ENCODE data around the gene WIPF3. TPM values are rescaled to one million over a fixed set of nuclear protein-coding genes. Genes with fewer than 3 reads are reported as not detected.

WIPF3 gene
- total RNA-seq, 2 experiments from 2014 or later: not detected

- DNase-seq: no peak
- H3K27ac Mint-ChIP-seq: no peak overlapping the region
- ATAC-seq: no peak
- no peak overlapping the region for H3K4me3 Mint-ChIP-seq
- POLR2A ChIA-PET: no interaction called here
- no peaks in the 10 kb centered on the region for H3K36me3 Mint-ChIP-seq (ENCODE audit: low read depth)
- CTCF ChIA-PET: no interaction called here
- H3K27me3 Mint-ChIP-seq: peaks cover 52% of the 10 kb centered on the region
- no peaks in the 10 kb centered on the region for H3K9me3 Mint-ChIP-seq (ENCODE audit: low read depth)
- peaks cover 4% of the 10 kb centered on the region for H3K4me1 Mint-ChIP-seq
- intact Hi-C loops (cut with DNase I, micrococcal nuclease): no loop called here
These were observed 4.6 kb downstream of the WIPF3 start for GRCh38 chr7:29810813-29811482.

- POLR2A ChIA-PET: no interaction called here
These were observed 5.3 kb downstream of the WIPF3 start for GRCh38 chr7:29811586-29811985.

GRCh38 chr7:29812185-29812876 is 6.0 kb downstream of the WIPF3 start:
- no peak overlapping the region for H3K4me3 Mint-ChIP-seq
- H3K36me3 Mint-ChIP-seq (ENCODE audit: low read depth): no peaks in the 10 kb centered on the region
- no peaks in the 10 kb centered on the region for H3K4me1 Mint-ChIP-seq
- CTCF ChIA-PET: no interaction called here
- POLR2A ChIA-PET: no interaction called here
- H3K27ac Mint-ChIP-seq: no peak overlapping the region
- no peak for ATAC-seq
- no peaks in the 10 kb centered on the region for H3K9me3 Mint-ChIP-seq (ENCODE audit: low read depth)
- DNase-seq: no peak
- intact Hi-C loops (cut with DNase I, micrococcal nuclease): no loop called here
- peaks cover 46% of the 10 kb centered on the region for H3K27me3 Mint-ChIP-seq

More at GRCh38 chr7:29811586-29811985, 5.3 kb downstream of the WIPF3 start:
- Mint-ChIP-seq H3K27me3 (peaks cover 50% of the 10 kb centered on the region), H3K4me3 (no peak overlapping the region), H3K27ac (no peak overlapping the region), H3K4me1 (peaks cover 3% of the 10 kb centered on the region), H3K9me3 (ENCODE audit: low read depth) (no peaks in the 10 kb centered on the region), H3K36me3 (ENCODE audit: low read depth) (no peaks in the 10 kb centered on the region)
- DNase-seq (no peak), ATAC-seq (no peak)
- intact Hi-C loops (cut with DNase I, micrococcal nuclease): no loop called here
- CTCF ChIA-PET: no interaction called here

- peaks cover 24% of the 10 kb centered on the region for H3K27me3 Mint-ChIP-seq
- ATAC-seq (no peak), DNase-seq (no peak)
- ChIA-PET CTCF (interaction anchor here (0.6 kb wide), 1 partner anchor 170 kb away, joined by 3 read pairs; no protein-coding TSS in a partner anchor), POLR2A (no interaction called here)
- H3K27ac Mint-ChIP-seq: no peak overlapping the region
- H3K4me3 Mint-ChIP-seq: no peak overlapping the region
- H3K36me3 Mint-ChIP-seq (ENCODE audit: low read depth): no peaks in the 10 kb centered on the region
- intact Hi-C loops (cut with DNase I, micrococcal nuclease): no loop called here
- no peaks in the 10 kb centered on the region for H3K4me1 Mint-ChIP-seq
- H3K9me3 Mint-ChIP-seq (ENCODE audit: low read depth): no peaks in the 10 kb centered on the region
These were observed 9.1 kb downstream of the WIPF3 start for GRCh38 chr7:29815181-29816105.

GRCh38 chr7:29818308-29818707 is 12.0 kb downstream of the WIPF3 start:
- intact Hi-C loops (cut with DNase I, micrococcal nuclease): no loop called here
- Mint-ChIP-seq H3K27me3 (peaks cover 24% of the 10 kb centered on the region), H3K27ac (no peak overlapping the region), H3K4me1 (no peaks in the 10 kb centered on the region), H3K36me3 (ENCODE audit: low read depth) (no peaks in the 10 kb centered on the region), H3K4me3 (no peak overlapping the region), H3K9me3 (ENCODE audit: low read depth) (no peaks in the 10 kb centered on the region)
- DNase-seq (no peak), ATAC-seq (no peak)
- ChIA-PET POLR2A (no interaction called here), CTCF (interaction anchor here (1.9 kb wide), 1 partner anchor 103 kb away, joined by 4 read pairs; no protein-coding TSS in a partner anchor)

- Mint-ChIP-seq H3K9me3 (ENCODE audit: low read depth) (no peaks in the 10 kb centered on the region), H3K36me3 (ENCODE audit: low read depth) (no peaks in the 10 kb centered on the region), H3K27me3 (peaks cover 12% of the 10 kb centered on the region), H3K4me1 (peaks cover 6% of the 10 kb centered on the region), H3K4me3 (no peak overlapping the region), H3K27ac (no peak overlapping the region)
- ATAC-seq (peak; percentile 36), DNase-seq (no peak)
- CTCF ChIA-PET: no interaction called here
- intact Hi-C loops (cut with DNase I, micrococcal nuclease): no loop called here
- POLR2A ChIA-PET: no interaction called here
These were observed 19.6 kb downstream of the WIPF3 start for GRCh38 chr7:29825775-29826529.

- peaks cover 10% of the 10 kb centered on the region for H3K27me3 Mint-ChIP-seq
- no peak for DNase-seq
- intact Hi-C loops (cut with DNase I, micrococcal nuclease): no loop called here
- no peak overlapping the region for H3K27ac Mint-ChIP-seq
- H3K4me3 Mint-ChIP-seq: no peak overlapping the region
- no peaks in the 10 kb centered on the region for H3K9me3 Mint-ChIP-seq (ENCODE audit: low read depth)
- no peak for ATAC-seq
- peaks cover 6% of the 10 kb centered on the region for H3K4me1 Mint-ChIP-seq
- no peaks in the 10 kb centered on the region for H3K36me3 Mint-ChIP-seq (ENCODE audit: low read depth)
- CTCF ChIA-PET: no interaction called here
- POLR2A ChIA-PET: no interaction called here
These were observed 20.2 kb downstream of the WIPF3 start for GRCh38 chr7:29826530-29826822.

- no peaks in the 10 kb centered on the region for H3K36me3 Mint-ChIP-seq (ENCODE audit: low read depth)
- H3K4me1 Mint-ChIP-seq: peaks cover 6% of the 10 kb centered on the region
- DNase-seq: no peak
- H3K4me3 Mint-ChIP-seq: no peak overlapping the region
- H3K27me3 Mint-ChIP-seq: peaks cover 7% of the 10 kb centered on the region
- intact Hi-C loops (cut with DNase I, micrococcal nuclease): no loop called here
- no peaks in the 10 kb centered on the region for H3K9me3 Mint-ChIP-seq (ENCODE audit: low read depth)
- no peak for ATAC-seq
- CTCF ChIA-PET: no interaction called here
- H3K27ac Mint-ChIP-seq: no peak overlapping the region
- POLR2A ChIA-PET: no interaction called here
These were observed 20.6 kb downstream of the WIPF3 start for GRCh38 chr7:29826904-29827303.

- no peaks in the 10 kb centered on the region for H3K36me3 Mint-ChIP-seq (ENCODE audit: low read depth)
- no peaks in the 10 kb centered on the region for H3K9me3 Mint-ChIP-seq (ENCODE audit: low read depth)
- intact Hi-C loops (cut with DNase I, micrococcal nuclease): no loop called here
- ChIA-PET POLR2A (no interaction called here), CTCF (no interaction called here)
- no peaks in the 10 kb centered on the region for H3K4me1 Mint-ChIP-seq
- no peak overlapping the region for H3K27ac Mint-ChIP-seq
- no peak overlapping the region for H3K4me3 Mint-ChIP-seq
- peaks cover 5% of the 10 kb centered on the region for H3K27me3 Mint-ChIP-seq
- DNase-seq (no peak), ATAC-seq (no peak)
These were observed 25.4 kb downstream of the WIPF3 start for GRCh38 chr7:29831705-29832104.

- no peak for ATAC-seq
These were observed 27.6 kb downstream of the WIPF3 start for GRCh38 chr7:29833929-29834328.

GRCh38 chr7:29835718-29836117 is 29.4 kb downstream of the WIPF3 start:
- intact Hi-C loops (cut with DNase I, micrococcal nuclease): no loop called here
- POLR2A ChIA-PET: no interaction called here
- CTCF ChIA-PET: no interaction called here
- Mint-ChIP-seq H3K27me3 (peaks cover 4% of the 10 kb centered on the region), H3K9me3 (ENCODE audit: low read depth) (no peaks in the 10 kb centered on the region), H3K4me1 (no peaks in the 10 kb centered on the region), H3K4me3 (no peak overlapping the region), H3K36me3 (ENCODE audit: low read depth) (no peaks in the 10 kb centered on the region), H3K27ac (no peak overlapping the region)
- DNase-seq (no peak), ATAC-seq (no peak)

More at GRCh38 chr7:29833929-29834328, 27.6 kb downstream of the WIPF3 start:
- intact Hi-C loops (cut with DNase I, micrococcal nuclease): no loop called here
- ChIA-PET POLR2A (no interaction called here), CTCF (no interaction called here)
- H3K27ac Mint-ChIP-seq: no peak overlapping the region
- H3K27me3 Mint-ChIP-seq: peaks cover 4% of the 10 kb centered on the region
- H3K36me3 Mint-ChIP-seq (ENCODE audit: low read depth): no peaks in the 10 kb centered on the region
- H3K4me3 Mint-ChIP-seq: no peak overlapping the region
- DNase-seq: no peak
- H3K4me1 Mint-ChIP-seq: no peaks in the 10 kb centered on the region
- no peaks in the 10 kb centered on the region for H3K9me3 Mint-ChIP-seq (ENCODE audit: low read depth)

All from activated CD4-positive, alpha-beta T cell treated with anti-CD3 and anti-CD28 coated beads for 36 hours (primary cell).